ENCODE data around the gene PAX2. TPM values are rescaled to one million over a fixed set of nuclear protein-coding genes. Genes with fewer than 3 reads are reported as not detected.
A peak's percentile ranks its signal among the peaks of the same experiment; 100 is the strongest.

The PAX2 gene
- total RNA-seq, 2 donors from 2014 or later: not detected

GRCh38 chr10:100723770-100724530, 21.4 kb upstream of the PAX2 start:
- intact Hi-C loops (cut with DNase I): no loop called here
- no peak for DNase-seq (ENCODE audit: low spot score)

GRCh38 chr10:100724531-100725027, 20.8 kb upstream of the PAX2 start:
- intact Hi-C loops (cut with DNase I): no loop called here
- no peak for DNase-seq (ENCODE audit: low spot score)

DNA sequence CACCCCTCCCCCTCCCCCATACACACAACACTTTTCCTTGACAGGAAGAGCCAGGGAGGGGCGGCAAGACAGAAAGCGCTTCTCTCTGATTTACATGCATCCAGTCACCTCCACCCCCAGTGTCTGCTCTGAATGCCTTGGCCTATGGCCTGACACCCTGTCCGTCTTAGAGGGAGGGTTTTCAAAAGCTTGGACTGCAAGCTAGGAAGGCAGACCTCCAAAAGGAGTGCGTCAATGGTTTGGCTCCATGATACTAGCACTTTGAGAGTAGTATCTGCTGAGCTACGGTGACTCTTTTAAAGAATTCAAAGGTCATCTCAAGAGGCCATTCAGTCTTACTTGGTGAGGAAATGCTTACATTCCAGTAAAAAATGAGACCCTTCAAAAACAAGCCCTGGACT, 20.3 kb upstream of the PAX2 start:
- DNase-seq (ENCODE audit: low spot score): no peak
- intact Hi-C loops (cut with DNase I): no loop called here

DNA sequence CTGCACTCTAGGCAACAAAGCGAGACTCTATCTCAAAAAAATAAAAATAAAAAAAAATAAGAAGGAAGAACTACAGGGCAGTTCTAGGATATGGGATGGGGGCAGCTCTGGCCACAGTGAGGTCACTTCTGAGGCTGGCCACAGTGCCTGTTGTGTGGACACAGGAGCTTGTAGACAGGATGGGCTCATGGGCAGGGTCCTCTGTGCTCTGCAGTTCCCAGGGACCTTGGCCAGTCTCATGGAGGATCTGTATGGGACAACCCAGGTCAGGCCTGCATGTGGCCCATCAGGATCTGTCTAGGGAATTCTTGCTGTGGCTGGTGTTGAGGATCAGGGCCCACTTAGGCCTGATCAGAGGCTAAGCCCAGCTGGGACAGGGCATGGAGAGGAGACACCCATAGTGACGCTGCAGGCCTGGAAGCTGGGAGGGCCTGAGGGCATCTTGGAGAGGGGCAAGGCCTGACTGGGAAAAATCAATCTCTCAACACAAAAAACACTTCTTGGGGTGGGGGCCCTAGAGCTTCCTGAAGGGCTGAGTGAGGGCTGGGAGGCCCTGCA, 19.4 kb upstream of the PAX2 start:
- DNase-seq (ENCODE audit: low spot score): no peak

DNA sequence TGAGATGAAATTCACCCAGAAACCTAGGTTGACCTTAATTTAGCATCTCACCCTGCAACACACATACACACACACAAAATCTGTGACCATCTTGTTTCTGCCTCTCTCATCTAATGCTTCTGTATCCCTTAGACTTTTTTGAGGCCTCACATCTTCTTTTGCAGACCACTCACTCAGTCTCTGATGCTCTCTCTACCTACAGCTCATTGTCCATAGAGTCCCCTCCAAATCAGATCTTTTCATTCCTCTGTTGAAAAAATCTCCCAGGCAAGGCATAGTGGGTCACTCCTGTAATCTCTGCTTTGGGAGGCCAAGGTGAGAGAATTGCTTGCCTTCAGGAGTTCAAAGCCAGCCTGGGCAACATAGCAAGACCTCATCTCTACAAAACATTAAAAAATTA, 17.6 kb upstream of the PAX2 start:
- intact Hi-C loops (cut with DNase I): no loop called here
- DNase-seq (ENCODE audit: low spot score): no peak

More for the DNA sequence above, 19.4 kb upstream of the PAX2 start:
- intact Hi-C loops (cut with DNase I): no loop called here

DNA sequence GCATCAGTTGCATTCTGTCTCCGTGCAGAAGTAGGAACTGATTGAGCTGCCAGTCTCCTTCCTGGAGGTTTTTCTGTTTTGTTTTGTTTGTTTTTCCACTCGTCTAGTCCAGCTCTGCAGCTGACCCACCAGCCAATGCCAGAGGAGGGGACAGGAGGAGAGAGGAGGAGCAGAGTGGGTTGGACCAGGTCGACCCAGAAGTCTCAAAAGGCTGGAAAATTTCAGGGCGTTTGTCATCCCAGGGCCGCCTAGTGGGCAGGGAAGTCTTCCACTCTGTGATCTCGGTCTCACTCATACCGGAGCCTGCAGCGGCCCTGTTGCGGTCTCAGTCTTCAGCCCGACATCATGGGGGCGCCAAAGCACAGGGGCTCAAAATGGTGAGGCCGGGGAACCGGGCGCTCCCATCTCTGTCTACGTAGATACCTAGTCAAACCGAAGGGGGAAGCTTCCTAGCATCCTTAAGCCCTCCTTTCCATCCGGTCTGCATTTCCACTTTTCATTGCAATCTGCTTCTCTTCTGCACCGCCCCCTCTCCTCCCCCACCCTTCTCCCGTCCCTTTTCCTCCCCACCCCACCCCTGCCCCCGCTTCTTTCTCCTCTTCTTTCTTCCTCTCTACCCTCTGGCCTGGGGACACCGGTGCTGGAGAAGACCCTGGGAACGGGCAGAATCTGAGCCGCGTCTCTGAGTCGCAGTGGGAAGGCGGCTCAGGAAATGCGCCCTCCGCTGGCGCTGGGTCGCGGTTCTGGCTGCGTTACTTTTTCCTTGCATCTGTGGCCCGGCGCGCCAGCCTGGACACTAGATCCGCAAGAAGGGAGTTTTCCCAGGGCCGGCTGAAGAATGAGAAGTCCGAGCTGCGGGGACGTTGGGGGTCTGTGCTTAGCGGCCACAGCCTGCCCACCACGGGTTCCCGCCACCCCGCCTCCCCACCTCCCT, 16.2 kb upstream of the PAX2 start:
- intact Hi-C loops (cut with DNase I): no loop called here
- no peak for DNase-seq (ENCODE audit: low spot score)

DNA sequence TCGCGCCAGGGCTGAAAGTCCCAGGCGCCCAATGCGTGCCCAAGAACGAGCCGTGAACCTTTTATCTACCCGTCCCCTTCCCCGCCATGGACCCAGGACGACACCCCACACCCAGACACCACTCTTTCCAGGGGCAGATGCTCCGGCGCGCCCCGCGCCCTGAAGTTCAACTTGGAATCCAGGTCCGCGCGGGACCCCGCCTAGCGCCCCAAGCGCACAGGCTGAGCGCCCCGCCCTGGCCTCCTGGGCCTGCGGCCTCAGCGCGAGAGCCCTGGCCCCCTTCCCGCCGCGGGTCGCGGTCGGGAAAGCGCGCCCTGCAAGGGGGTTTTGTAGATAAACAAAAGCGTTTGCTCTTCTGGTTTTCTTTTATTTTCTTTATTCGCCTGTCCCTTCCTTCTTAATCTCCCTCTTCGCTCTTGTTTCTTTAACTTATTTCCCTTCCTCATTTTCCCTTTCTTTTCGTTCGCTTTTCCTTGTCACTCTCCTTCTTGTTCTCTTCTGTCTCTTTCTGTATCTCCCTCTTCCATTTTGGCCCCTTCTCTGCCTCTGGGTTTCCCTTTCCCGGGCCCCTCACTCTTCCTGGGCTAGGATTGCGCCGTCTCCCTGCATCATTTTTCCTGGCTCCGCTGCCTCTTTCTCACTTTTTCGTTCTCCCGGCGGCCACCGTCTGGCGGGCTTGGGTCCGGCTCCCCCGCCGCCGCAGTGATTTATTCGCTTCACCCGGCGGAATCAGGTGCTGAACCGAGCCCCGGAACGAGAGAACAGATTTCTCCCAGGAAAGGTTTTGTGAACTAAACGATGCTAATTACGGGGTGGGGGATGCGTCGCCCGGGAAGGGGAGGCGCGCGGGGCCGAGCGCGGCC, 15.3 kb upstream of the PAX2 start:
- intact Hi-C loops (cut with DNase I): no loop called here
- peak; percentile 53 for DNase-seq (ENCODE audit: low spot score)

GRCh38 chr10:100730725-100731406, 14.5 kb upstream of the PAX2 start:
- peak; percentile 70 for DNase-seq (ENCODE audit: low spot score)
- intact Hi-C loops (cut with DNase I): no loop called here

DNA sequence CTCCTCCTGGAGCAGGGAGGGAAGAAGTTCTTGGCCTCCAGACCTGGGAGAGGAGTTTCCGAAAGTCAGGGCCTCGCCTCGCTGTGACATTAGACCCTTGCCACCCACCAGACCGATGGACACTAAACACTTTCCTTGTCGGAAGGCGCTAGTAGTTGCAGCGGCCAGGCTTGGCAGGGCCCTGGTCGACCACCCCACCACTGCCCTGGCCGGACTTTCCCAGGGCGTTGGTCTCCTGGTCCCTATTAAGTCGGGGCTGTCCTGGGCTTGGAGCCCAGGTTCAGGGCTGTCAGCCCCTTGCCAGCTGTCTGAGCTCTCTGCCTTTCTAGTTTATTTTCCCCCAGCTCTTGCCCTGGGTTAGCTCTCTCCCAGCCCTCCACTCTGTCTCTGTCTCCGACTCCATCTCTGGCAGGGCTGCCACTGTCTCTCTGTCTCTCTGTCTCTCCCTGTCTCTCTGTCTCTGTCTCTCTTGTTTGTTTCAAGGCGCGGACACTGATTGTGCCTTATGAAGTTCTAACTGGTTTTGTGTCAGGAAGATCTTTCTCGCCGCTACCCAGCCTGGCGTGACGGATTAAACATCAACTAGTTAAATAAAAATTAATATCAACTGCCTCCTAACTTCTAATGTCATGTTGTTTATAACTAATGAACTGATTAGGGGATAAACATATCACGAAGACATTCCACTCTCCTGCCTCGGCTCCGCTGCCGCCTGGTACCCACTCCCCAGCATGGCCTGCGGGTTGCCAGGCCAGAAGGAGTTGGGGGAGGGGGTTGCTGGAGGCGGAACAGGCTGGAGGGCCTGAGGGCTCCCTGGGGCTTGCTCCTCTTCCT, 13.8 kb upstream of the PAX2 start:
- intact Hi-C loops (cut with DNase I): no loop called here
- DNase-seq (ENCODE audit: low spot score): no peak

DNA sequence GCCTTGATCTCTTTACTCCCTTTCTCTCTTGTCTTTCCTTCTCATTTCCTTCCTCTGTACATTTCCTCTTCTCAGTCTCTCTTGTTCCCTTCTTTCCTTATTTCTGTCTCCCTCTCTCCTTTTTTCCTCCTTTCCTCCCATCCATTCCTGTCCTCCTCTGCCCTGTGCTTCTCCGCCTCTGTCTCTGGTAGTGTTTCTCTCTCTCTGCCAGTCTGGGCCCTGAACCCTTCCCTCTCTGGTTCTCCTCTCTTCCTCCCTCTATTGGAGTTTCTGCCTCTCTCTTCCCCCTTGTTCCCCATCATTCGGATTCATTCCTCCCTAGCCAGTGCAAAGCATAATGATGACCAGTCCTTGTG, 13.2 kb upstream of the PAX2 start:
- DNase-seq (ENCODE audit: low spot score): no peak
- intact Hi-C loops (cut with DNase I): no loop called here

- no peak for DNase-seq (ENCODE audit: low spot score)
- intact Hi-C loops (cut with DNase I): no loop called here
These were observed 12.1 kb upstream of the PAX2 start for GRCh38 chr10:100733329-100733728.

GRCh38 chr10:100734295-100735086, 10.9 kb upstream of the PAX2 start:
- intact Hi-C loops (cut with DNase I): loop anchor here in 1 of 2 donors (2.0 kb wide), 1 partner anchor 54 kb away; no protein-coding TSS in a partner anchor
- DNase-seq (ENCODE audit: low spot score): no peak

GRCh38 chr10:100735087-100735336, 10.4 kb upstream of the PAX2 start:
- intact Hi-C loops (cut with DNase I): loop anchor here in 1 of 2 donors (2.0 kb wide), 1 partner anchor 54 kb away; no protein-coding TSS in a partner anchor
- DNase-seq (ENCODE audit: low spot score): no peak

DNA sequence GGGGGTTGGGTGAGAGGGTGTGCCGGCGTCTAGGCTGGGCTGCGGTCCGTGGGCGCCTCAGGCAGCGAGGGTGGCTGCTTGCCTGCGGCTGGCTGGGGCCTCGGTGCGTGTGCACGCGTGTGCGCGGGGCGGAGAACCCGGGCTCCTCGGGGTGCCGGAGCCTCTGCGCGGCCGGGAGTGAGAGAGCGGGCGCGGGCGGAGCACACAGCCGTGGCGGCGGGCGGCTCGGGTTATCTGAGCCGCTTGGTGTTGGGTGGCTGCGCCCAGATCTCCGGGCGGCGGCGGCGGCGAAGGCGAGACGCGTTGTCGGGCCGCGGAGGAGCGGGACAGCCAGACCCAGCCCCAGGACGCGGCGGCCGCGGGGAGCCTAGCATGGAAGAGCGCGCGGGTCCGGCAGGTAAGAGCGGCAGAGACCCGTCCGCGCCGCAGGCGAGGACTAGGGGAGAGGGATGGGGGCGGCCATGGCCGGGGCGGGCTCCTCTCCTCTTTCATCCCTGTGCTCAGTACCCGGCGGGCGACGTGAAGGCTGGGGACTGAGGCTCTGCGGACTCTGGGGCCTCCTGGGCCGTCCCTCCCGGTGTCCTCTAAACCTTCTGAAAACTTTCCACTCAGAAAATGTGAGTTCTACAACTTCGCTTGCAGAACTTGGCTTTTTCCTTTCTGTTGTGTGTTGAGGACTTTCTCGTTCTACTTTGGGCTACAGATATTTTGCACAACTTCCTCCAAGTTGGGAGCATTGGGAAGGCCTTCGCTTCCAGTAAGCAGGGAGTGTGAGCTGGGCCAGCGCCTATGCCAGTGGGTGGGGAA, 9.8 kb upstream of the PAX2 start:
- intact Hi-C loops (cut with DNase I): loop anchor here in 1 of 2 donors (2.0 kb wide), 1 partner anchor 55 kb away; no protein-coding TSS in a partner anchor
- no peak for DNase-seq (ENCODE audit: low spot score)

GRCh38 chr10:100736144-100736808, 9.1 kb upstream of the PAX2 start:
- no peak for DNase-seq (ENCODE audit: low spot score)
- intact Hi-C loops (cut with DNase I): no loop called here

All from posterior vena cava (tissue), 2 donors.